AG04449 (cell line): Measurements from ENCODE around the gene SF3B1.
A peak's percentile ranks its signal among the peaks of the same experiment; 100 is the strongest.
"Not testable (repeated sequence)": the region's sequence is repeated elsewhere in the genome, so short reads cannot be mapped to it uniquely, and the experiment has no call there.

Experiments used
- CTCF ChIA-PET: fragments of 350-600 bp; formaldehyde crosslinking; extraction: SDS; loops from one replicate; lab custom pipeline; 2021; ENCODE audit warnings: antibody characterized with exemption; lab: Yijun Ruan, JAX
- POLR2A ChIA-PET: fragments of 400-600, 350-600 bp; formaldehyde crosslinking; extraction: SDS; loops from one replicate; lab custom pipeline; 2020; ENCODE audit warnings: antibody characterized with exemption, inconsistent platforms; lab: Yijun Ruan, JAX
- DNase-seq: peaks from one replicate; pipeline ENCODE4 v3.0.0-alpha.2; 2010; ENCODE audit warnings: low read depth, low spot score
- H3K4me3 ChIP-seq: 2 replicates; pipeline ENCODE4 v1.5.1; 2011; ENCODE audit warnings: low read depth, mild to moderate bottlenecking, control low read depth, low read length
- TF ChIP-seq, protein P1 (sequence below): IDR thresholded peaks from one replicate; pipeline ENCODE4 v1.5.1; 2011; ENCODE audit warnings: mild to moderate bottlenecking, moderate library complexity, low read length, control low read depth, inconsistent platforms; ENCODE audit not compliant: insufficient read depth; ENCODE audit errors: missing control alignments

SF3B1 gene

GRCh38 chr2:197435598-197436420 lies 981 bp upstream of the SF3B1 start:
- ChIA-PET CTCF (interaction anchor here (0.8 kb wide), 1 partner anchor 17 kb away, joined by 3 read pairs; the partner anchor contains the start of gene COQ10B), POLR2A (interaction anchor here (1.0 to 1.9 kb wide), 3 partner anchors 15 to 64 kb away, joined by 4 to 25 read pairs (median 16); partner anchors contain the start of genes COQ10B, HSPD1 and HSPE1)
- TF ChIP-seq, protein P1, sequence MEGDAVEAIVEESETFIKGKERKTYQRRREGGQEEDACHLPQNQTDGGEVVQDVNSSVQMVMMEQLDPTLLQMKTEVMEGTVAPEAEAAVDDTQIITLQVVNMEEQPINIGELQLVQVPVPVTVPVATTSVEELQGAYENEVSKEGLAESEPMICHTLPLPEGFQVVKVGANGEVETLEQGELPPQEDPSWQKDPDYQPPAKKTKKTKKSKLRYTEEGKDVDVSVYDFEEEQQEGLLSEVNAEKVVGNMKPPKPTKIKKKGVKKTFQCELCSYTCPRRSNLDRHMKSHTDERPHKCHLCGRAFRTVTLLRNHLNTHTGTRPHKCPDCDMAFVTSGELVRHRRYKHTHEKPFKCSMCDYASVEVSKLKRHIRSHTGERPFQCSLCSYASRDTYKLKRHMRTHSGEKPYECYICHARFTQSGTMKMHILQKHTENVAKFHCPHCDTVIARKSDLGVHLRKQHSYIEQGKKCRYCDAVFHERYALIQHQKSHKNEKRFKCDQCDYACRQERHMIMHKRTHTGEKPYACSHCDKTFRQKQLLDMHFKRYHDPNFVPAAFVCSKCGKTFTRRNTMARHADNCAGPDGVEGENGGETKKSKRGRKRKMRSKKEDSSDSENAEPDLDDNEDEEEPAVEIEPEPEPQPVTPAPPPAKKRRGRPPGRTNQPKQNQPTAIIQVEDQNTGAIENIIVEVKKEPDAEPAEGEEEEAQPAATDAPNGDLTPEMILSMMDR, result no peak
- H3K4me3 ChIP-seq, result peak overlapping the region; percentile 93
- DNase-seq, result no peak

GRCh38 chr2:197433780-197434438 lies 919 bp downstream of the SF3B1 start:
- peak overlapping the region; percentile 93 for H3K4me3 ChIP-seq
- ChIA-PET CTCF (no interaction called here), POLR2A (interaction anchor here (1.2 to 1.9 kb wide), 2 partner anchors 20 to 30 kb away, joined by 4 to 25 read pairs; partner anchors contain the start of gene COQ10B)
- TF ChIP-seq, protein P1, result no peak
- no peak for DNase-seq

- CTCF ChIA-PET, result interaction anchor here (0.9 kb wide), 1 partner anchor 7 kb away, joined by 3 read pairs; no protein-coding TSS in a partner anchor
- POLR2A ChIA-PET, result not testable (repeated sequence)
Observed at GRCh38 chr2:197432527-197432926, 2.3 kb downstream of the SF3B1 start.

GRCh38 chr2:197431858-197432257 lies 3.0 kb downstream of the SF3B1 start:
- DNase-seq, result no peak
- TF ChIP-seq, protein P1, result no peak
- H3K4me3 ChIP-seq, result no peak overlapping the region
- ChIA-PET CTCF (no interaction called here), POLR2A (no interaction called here)

More at GRCh38 chr2:197432527-197432926, 2.3 kb downstream of the SF3B1 start:
- DNase-seq, result not testable (repeated sequence)
- H3K4me3 ChIP-seq, result 0 out of 2 replicates have a peak overlapping the region, but pooled peaks have one; percentile 7

DNA sequence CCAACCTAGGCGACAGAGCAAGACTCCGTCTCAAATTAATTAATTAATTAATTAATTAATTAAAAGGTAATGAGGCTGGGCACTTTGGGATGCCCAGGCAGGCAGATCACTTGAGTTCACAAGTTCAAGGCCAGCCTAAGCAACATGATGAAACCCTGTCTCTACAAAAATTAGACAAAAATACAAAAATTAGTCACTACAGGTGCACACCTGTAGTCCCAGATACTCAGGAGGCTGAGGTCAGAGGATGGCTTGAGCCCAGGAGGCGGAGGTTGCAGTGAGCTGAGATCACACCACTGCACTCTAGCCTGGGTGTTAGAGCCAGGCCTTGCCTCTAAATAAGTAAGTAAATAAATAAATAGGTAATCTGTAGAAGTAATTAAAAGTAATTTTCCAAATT lies 6.8 kb downstream of the SF3B1 start:
- ChIA-PET CTCF (no interaction called here), POLR2A (no interaction called here)
- TF ChIP-seq, protein P1, result no peak
- no peak overlapping the region for H3K4me3 ChIP-seq
- no peak for DNase-seq

GRCh38 chr2:197426723-197427603 lies 7.9 kb downstream of the SF3B1 start:
- ChIA-PET CTCF (no interaction called here), POLR2A (no interaction called here)
- no peak overlapping the region for H3K4me3 ChIP-seq
- DNase-seq, result no peak
- TF ChIP-seq, protein P1, result no peak
